ENCODE measurements around the gene RIPK1.
"Not testable (repeated sequence)": the region's sequence is repeated elsewhere in the genome, so short reads cannot be mapped to it uniquely, and the experiment has no call there.

Gene RIPK1

GRCh38 chr6:3046295-3046694 lies 22.0 kb upstream of the RIPK1 start:
- DNase-seq = no peak

DNA sequence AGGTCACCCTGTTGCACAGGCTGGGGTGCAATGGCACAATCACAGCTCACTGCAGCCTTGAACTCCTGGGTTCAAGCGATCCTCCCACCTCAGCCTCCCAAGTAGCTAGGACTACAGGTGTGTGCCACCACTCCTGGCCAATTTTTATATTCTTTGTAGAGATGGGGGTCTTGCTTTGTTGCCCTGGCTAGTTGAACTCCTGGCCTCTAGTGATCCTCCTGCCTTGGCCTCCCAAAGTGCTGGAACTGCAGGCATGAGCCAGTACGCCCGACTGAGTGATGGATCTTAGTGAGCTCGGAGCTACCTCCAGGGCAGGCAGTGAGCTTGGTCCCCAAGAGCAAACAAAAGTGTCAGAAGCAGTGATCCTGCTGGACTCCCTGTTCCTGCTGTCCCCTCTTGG lies 20.3 kb upstream of the RIPK1 start:
- DNase-seq = not testable (repeated sequence)

- no peak for DNase-seq
Measured at GRCh38 chr6:3052481-3053230, 15.6 kb upstream of the RIPK1 start.

DNA sequence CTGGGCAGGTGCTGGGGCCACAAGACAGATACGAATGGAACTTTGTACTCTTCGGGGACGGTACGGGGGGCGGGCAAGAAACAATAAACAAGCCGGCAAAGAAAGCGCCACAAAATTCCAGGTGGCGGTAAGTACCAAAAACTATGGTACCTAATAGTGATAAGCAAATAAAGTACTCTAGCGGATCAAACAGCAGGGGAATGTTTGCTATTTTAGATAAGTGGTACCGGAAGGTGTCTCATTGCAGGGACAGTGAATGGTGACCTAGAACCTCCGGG lies 15.1 kb upstream of the RIPK1 start:
- DNase-seq = no peak

GRCh38 chr6:3054229-3055157 lies 13.8 kb upstream of the RIPK1 start:
- not testable (repeated sequence) for DNase-seq

GRCh38 chr6:3055158-3055499 lies 13.2 kb upstream of the RIPK1 start:
- DNase-seq = not testable (repeated sequence)

- no peak for DNase-seq
Measured at GRCh38 chr6:3057063-3057770, 11.1 kb upstream of the RIPK1 start.

DNA sequence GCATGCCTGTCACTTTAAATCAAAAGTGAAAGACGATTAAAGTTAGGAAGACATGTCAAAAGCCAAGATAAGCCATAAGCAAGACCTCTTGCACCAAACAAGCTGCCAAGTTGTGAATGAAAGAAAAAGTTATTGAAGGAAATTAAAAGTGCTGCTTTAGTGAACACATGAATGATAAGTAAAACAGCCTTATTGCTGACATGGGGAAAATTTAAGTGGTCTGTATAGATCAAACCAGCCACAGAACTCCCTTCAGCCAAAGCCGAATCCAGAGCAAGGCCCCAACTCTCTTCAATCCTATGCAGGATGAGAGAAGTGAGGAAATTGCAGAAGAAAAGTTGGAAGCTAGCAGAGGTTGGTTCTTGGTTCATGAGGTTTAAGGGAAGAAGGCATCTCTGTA lies 9.3 kb upstream of the RIPK1 start:
- no peak for DNase-seq

- not testable (repeated sequence) for DNase-seq
Measured at GRCh38 chr6:3060092-3060491, 8.2 kb upstream of the RIPK1 start.

DNA sequence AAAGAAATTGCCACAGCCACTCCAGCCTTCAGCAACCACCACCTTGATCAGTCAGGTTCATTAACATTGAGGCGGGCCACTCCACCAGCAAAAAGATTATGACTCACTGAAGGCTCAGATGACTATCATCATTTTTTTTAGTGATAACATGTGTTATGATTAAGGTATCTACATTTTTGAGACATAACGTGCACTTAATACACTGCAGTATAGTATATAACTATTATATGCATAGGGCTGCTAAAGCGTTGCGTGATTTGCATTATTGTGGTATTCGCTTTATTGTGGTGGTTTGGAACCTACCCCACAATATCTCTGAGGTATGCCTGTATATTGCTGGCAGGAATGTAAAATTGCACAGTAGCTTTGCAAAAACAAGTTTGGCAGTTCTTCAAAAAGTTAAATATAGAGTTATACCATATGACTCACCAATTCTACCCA lies 6.8 kb upstream of the RIPK1 start:
- DNase-seq = no peak

DNA sequence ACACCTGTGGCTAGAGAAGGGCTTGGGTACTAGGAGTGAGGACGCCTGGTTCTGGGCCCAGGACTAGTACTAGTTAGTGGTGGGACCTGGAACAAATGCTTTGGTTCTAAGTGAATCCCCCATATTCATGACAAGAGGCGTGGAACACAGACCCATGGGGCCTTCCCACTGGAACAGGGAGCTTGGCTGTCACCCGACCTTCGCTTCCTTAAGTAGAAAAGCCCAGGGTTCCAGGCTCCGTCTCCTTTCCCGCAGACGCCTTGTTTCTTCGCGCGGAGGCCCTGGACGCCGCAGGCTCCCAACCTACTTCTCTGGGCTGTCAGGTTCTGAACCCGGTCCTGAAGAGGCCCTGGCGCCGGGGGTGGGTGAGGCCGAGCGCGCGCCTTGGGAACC lies 5.0 kb upstream of the RIPK1 start:
- not testable (repeated sequence) for DNase-seq

DNA sequence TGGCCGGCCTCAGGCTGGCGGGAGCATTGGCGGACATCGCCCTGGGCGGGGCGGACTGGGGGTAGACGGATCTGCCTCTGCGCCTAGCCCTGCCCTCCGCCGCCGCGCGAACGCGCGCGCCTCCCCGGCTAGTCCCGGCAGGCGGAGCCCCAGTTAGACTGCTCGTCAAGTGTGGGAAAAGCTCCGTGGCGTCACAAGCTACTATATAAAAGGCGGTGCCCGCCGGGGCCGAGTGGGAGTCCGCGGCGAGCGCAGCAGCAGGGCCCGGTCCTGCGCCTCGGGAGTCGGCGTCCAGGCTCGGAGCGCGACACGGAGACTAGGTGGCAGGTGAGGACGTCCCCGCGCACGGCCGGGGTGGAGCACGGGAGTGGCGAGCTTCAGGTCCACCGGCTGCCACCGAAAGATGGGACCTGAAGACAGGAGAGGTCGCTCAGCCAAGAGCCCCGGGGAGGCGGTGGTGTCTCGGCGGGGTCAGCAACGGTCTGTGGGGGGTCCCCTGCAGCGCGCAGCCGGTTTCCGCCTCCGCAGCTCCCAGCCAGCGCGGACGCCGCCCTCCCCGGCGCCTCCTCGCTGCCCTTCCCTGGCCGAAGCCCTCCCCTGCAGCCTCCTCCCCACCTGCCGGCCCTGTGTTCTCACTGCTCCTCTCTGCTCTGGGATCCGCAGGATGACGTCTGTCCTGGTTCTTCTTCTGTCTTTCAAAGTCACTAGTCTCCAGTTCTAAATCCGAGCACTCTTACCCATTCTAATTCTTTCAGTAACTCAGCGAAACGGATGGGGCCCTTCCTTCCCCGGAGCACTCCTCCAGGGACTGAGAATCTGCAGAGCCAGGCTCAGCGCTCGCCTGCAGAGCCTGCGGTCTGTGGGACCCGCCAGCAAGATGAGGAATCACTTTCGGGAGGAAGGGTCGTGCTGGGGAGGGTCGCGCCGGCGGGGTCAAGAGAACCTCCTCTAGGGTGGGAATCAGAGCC lies 4.3 kb upstream of the RIPK1 start:
- DNase-seq = peak; percentile 88

DNA sequence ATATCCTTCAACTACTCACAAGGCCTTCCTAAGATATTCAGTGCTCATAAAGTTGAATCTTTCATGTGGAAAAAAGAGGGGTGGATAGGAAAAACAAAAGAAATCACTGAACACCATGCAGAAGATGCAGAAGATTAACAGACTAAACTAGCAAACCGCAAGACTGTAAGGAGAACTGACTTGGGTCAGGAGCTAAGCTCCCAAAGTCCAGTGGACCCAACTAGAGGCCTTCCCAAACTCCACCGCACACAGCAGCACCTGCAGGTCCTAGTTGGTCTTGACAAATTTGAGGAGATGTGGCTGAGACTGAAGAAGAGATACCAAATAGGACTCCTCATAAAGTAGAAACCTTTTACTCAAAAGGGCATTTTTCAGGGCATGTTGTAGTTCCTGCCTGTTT lies 3.3 kb downstream of the RIPK1 start:
- no peak for DNase-seq

- DNase-seq = no peak
Measured at GRCh38 chr6:3072798-3073197, 4.5 kb downstream of the RIPK1 start.

- no peak for DNase-seq
Measured at GRCh38 chr6:3073382-3073781, 5.1 kb downstream of the RIPK1 start.

GRCh38 chr6:3075772-3076113 lies 7.4 kb downstream of the RIPK1 start:
- no peak for DNase-seq

DNA sequence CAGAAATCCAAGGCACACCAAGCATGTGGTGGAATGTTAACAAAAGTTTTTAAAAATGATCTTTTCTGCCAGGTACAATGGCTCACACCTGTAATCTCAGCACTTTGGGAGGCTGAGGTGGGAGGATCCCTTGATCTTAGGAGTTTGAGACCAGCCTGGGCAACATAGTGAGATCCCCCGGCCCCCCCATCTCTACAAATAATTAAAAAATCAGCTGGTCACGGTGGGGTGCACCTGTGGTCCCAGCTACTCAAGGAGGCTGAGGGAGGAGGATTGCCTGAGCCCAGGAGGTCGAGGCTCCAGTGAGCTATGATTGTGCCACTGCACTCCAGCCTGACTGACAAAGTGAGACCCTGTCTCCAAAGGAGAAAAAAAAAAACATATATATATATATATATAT lies 8.0 kb downstream of the RIPK1 start:
- no peak for DNase-seq

DNA sequence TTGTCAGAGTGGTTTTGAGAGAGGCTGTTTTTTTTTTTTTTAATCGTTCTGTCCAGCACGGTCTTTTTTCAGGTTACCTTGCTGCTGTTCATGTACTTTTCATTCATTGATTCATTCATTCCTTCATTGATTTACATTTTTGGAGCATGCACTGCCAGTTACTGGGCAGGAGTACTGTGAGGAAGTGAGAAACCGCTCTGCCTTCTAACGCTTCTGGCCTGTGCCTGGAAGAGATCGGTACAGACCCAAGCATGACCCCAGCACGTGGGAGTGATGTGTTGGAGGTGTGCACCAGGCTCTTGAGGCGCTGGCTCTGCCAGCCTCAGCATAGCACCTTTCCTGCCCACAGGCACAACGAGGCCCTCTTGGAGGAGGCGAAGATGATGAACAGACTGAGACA lies 9.1 kb downstream of the RIPK1 start:
- no peak for DNase-seq

DNA sequence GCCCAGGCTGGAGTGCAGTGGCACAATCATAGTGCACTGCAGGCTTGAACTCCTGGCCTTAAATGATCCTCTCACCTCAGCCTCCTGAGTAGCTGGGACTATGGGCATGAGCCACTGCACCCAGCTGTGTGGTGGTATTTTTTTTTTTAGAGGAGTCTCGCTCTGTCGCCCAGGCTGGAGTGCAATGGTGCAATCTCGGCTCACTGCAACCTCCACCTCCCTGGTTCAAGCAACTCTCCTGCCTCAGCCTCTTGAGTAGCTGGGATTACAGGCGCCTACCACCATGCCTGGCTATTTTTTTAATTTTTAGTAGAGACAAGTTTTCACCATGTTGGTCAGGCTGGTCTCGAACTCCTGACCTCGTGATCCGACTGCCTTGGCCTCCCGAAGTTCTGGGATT lies 10.7 kb downstream of the RIPK1 start:
- DNase-seq = not testable (repeated sequence)

GRCh38 chr6:3079682-3080081 lies 11.4 kb downstream of the RIPK1 start:
- DNase-seq = no peak

GRCh38 chr6:3081960-3082359 lies 13.7 kb downstream of the RIPK1 start:
- DNase-seq = no peak

GRCh38 chr6:3085074-3085473 lies 16.8 kb downstream of the RIPK1 start:
- DNase-seq = no peak
